SK-N-MC (cell line): ENCODE data around the gene UBR3.

Source experiments
- DNase-seq: peaks from one replicate; pipeline ENCODE4 v3.0.0-alpha.2; 2011; ENCODE audit warnings: low read depth, low spot score
- H3K27ac ChIP-seq: fragments of 200-600 bp; sonication (generic); 2 replicates; pipeline ENCODE4 v1.5.1; 2016; ENCODE audit warnings: mixed run types
- H3K36me3 ChIP-seq: fragments of 200-600 bp; sonication (generic); 2 replicates; pipeline ENCODE4 v1.6.1; 2017; ENCODE audit warnings: antibody characterized with exemption, low read length, mixed read lengths; ENCODE audit not compliant: insufficient read depth
- H3K4me3 ChIP-seq: fragments of 200-600 bp; sonication (generic); 2 replicates; pipeline ENCODE4 v1.5.1; 2016
- H3K9ac ChIP-seq: fragments of 200-600 bp; sonication (generic); 2 replicates; pipeline ENCODE4 v1.8.0; 2017; ENCODE audit warnings: mixed run types, mixed read lengths; ENCODE audit not compliant: insufficient read length
- H3K9me3 ChIP-seq: fragments of 200-600 bp; sonication (generic); 2 replicates; pipeline ENCODE4 v1.6.1; 2017; ENCODE audit warnings: low read depth, mild to moderate bottlenecking, antibody characterized with exemption, low read length, moderate library complexity, mixed read lengths
- EZH2 ChIP-seq: fragments of 200-600 bp; sonication (generic); IDR thresholded peaks from one replicate; pipeline ENCODE4 v1.6.1; 2017; ENCODE audit warnings: antibody characterized with exemption
- FOXP2 ChIP-seq: optimal IDR thresholded peaks from 2 replicates; pipeline ENCODE3; 2011; ENCODE audit warnings: mild to moderate bottlenecking, moderate library complexity; ENCODE audit not compliant: insufficient read depth; ENCODE audit errors: extremely low read length, control extremely low read depth
- POLR2AphosphoS5 ChIP-seq: IDR thresholded peaks from 2 replicates; pipeline ENCODE4 v1.6.1; 2012; ENCODE audit warnings: mild to moderate bottlenecking, low read depth, low read length, borderline replicate concordance

Gene UBR3

DNA sequence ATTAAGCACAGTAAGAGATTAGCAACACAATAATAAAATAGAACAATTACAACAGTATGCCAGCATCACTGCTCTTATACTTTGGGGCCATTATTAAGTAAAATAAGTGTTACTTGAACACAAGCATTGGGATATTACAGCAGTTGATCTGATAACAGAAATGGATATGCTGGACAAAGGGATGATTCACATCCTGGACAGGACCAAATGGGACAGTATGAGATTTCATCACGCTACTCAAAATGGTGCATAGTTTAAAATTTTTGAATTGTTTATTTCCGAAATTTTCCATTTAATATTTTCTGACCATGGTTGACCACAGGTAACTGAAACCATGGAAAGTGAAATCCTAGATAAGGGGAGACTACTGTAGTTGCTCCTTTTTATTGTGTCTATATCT lies 138.2 kb downstream of the UBR3 start:
- no peak overlapping the region for H3K27ac ChIP-seq
- no peak for DNase-seq
- H3K36me3 ChIP-seq: peaks cover 10% of the 10 kb centered on the region
- no peak overlapping the region for H3K9ac ChIP-seq
- no peaks in the 10 kb centered on the region for H3K9me3 ChIP-seq
- no peak for TF ChIP-seq EZH2
- no peak for TF ChIP-seq FOXP2
- TF ChIP-seq POLR2AphosphoS5: no peak
- H3K4me3 ChIP-seq: no peak overlapping the region

GRCh38 chr2:169966454-169966853 lies 139.2 kb downstream of the UBR3 start:
- no peak overlapping the region for H3K27ac ChIP-seq
- TF ChIP-seq FOXP2 (no peak), EZH2 (no peak), POLR2AphosphoS5 (no peak)
- H3K9me3 ChIP-seq: no peaks in the 10 kb centered on the region
- no peak overlapping the region for H3K9ac ChIP-seq
- DNase-seq: no peak
- H3K36me3 ChIP-seq: peaks cover 8% of the 10 kb centered on the region
- H3K4me3 ChIP-seq: no peak overlapping the region

DNA sequence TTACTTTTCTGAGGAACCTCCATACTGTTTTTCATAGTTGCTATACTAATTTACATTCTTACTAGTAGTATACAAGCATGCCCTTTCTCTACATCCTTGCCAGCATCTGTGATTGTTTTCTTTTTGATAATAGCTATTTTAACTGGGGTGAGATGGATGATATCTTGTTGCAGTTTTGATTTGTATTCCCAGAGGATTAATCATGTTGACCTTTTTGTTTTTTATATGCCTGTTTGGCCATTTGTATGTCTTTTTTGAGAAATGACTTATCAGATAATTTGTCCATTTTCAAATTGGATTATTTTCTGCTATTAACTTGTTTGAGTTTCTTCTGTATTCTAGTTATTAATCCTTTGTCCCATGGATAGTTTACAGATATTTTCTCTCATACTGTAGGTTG lies 141.5 kb downstream of the UBR3 start:
- Histone ChIP-seq H3K9me3 (no peaks in the 10 kb centered on the region), H3K27ac (no peak overlapping the region), H3K4me3 (no peak overlapping the region), H3K9ac (no peak overlapping the region), H3K36me3 (peaks cover 8% of the 10 kb centered on the region)
- TF ChIP-seq EZH2 (no peak), FOXP2 (no peak), POLR2AphosphoS5 (no peak)
- no peak for DNase-seq

DNA sequence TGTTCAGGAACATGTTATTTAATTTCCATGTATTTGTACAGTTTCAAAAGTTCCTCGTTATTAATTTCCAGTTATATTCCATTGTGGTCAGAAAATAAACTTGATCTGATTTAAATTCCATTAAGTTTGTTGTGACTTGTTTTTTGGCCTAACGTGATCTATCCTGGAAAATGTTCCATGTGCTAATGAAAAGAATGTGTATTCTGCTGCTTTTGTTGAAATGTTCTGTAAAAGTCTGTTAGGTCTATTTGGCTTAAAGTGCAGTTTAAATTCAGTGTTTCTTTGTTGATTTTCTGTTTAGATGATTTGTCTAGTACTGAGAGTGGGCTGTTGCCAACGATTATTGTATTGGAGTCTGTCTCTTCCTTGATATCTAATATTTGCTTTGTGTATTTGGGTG lies 148.0 kb downstream of the UBR3 start:
- Histone ChIP-seq H3K9ac (no peak overlapping the region), H3K9me3 (peaks cover 4% of the 10 kb centered on the region; the same call in 1 of the 2 replicates), H3K27ac (no peak overlapping the region), H3K36me3 (no peaks in the 10 kb centered on the region), H3K4me3 (no peak overlapping the region)
- TF ChIP-seq FOXP2 (no peak), POLR2AphosphoS5 (no peak), EZH2 (no peak)
- no peak for DNase-seq

DNA sequence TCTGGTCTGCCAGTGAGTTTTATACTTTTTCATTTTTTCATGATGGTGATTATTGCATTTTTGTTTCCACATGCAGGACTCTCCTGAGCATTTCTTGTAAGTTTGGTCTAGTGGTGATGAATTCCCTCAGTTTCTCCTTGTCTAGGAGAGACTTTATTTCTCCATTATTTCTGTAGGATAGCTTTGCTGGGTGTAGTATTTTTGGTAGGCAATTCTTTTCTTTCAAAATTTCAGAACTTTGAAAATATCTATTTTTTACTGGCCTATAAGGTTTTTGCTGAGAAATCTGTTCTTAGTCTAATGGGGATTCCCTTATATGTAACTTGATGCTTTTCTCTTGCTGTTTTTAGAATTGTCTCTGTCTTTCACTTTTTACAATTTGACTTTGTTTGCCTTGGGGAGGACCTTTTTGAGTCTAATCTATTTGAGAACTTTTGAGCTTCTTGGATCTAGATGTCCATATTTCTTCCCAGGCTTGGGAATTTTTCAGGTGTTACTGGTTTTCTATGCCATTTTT lies 149.1 kb downstream of the UBR3 start:
- no peaks in the 10 kb centered on the region for H3K36me3 ChIP-seq
- TF ChIP-seq EZH2 (no peak), FOXP2 (no peak), POLR2AphosphoS5 (no peak)
- H3K9ac ChIP-seq: no peak overlapping the region
- no peak for DNase-seq
- no peak overlapping the region for H3K4me3 ChIP-seq
- no peak overlapping the region for H3K27ac ChIP-seq
- peaks cover 4% of the 10 kb centered on the region; the same call in 1 of the 2 replicates for H3K9me3 ChIP-seq

DNA sequence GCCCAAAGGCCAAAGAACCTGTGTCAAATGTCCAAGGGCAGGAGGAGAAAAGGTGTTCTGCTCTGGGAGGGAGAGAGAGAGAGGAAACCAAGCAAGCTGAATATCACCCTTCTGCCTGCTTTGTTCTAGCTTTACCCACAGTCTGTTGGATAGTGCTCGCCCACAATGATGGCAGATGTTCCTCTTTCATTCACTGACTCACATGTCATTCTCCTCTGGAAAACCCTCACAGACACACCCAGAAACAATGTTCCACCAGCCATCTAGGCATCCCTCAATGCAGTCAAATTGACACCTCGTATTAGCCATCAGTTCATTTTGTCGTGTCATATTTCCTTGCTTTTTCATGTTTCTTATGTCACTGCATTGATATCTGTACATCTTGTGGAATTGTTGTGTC lies 150.3 kb downstream of the UBR3 start:
- H3K4me3 ChIP-seq: no peak overlapping the region
- H3K27ac ChIP-seq: no peak overlapping the region
- no peak overlapping the region for H3K9ac ChIP-seq
- TF ChIP-seq EZH2: no peak
- DNase-seq: no peak
- peaks cover 4% of the 10 kb centered on the region; the same call in 1 of the 2 replicates for H3K9me3 ChIP-seq
- H3K36me3 ChIP-seq: no peaks in the 10 kb centered on the region

DNA sequence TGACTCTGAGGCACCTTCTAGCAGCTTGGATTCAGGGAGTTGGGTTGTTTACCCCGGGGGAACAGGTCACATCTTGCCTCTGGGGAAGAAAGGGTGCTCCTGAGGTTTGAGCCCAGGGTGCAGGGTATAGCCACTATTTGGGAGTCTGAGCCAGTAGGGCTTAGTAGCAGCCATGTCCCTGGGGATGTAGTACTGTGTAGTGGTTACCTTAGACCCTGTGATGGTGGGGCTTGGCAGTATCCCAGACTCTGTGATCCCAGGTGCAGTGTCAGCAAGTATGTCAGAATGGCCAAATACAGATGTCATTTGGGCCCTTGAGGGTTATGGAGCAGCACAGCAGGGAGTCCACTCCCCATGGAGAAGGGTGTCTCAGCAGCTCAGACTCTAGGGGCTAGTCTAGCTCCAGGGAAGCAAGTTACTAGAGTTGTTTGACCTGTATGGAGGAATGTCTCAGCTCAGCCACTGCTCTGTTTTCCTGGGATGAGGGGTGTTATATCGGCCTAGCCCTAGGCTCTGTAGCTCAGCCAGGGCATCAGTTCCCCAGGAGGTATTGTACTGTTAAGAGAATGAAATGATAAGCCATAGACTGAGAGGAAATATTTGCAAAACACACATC lies 151.3 kb downstream of the UBR3 start:
- H3K27ac ChIP-seq: no peak overlapping the region
- DNase-seq: no peak
- H3K4me3 ChIP-seq: no peak overlapping the region
- no peak overlapping the region for H3K9ac ChIP-seq
- H3K36me3 ChIP-seq: no peaks in the 10 kb centered on the region
- H3K9me3 ChIP-seq: peaks cover 4% of the 10 kb centered on the region; the same call in 1 of the 2 replicates
- TF ChIP-seq POLR2AphosphoS5: no peak
- TF ChIP-seq FOXP2: no peak
- no peak for TF ChIP-seq EZH2

DNA sequence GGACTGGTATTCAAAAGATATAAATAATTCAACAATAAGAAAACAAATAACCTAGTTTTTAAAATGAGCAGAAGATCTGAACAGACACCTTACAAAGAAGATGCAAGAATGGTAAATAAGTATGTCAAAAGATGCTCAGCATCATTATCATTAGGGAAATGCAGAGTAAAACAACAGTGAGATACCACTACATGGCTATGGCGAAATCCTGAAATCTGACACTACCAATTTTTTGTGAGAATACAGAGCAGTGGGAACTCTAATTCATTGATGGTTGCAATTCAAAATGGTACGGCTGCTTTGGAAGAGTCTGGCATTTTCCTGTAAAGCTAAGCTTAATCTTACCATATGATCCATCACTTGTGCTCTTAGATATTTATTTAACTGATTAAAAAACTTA lies 151.8 kb downstream of the UBR3 start:
- Histone ChIP-seq H3K27ac (no peak overlapping the region), H3K4me3 (no peak overlapping the region), H3K9ac (no peak overlapping the region), H3K36me3 (no peaks in the 10 kb centered on the region), H3K9me3 (peaks cover 4% of the 10 kb centered on the region; the same call in 1 of the 2 replicates)
- TF ChIP-seq EZH2: no peak
- TF ChIP-seq FOXP2: no peak
- TF ChIP-seq POLR2AphosphoS5: no peak
- DNase-seq: no peak

DNA sequence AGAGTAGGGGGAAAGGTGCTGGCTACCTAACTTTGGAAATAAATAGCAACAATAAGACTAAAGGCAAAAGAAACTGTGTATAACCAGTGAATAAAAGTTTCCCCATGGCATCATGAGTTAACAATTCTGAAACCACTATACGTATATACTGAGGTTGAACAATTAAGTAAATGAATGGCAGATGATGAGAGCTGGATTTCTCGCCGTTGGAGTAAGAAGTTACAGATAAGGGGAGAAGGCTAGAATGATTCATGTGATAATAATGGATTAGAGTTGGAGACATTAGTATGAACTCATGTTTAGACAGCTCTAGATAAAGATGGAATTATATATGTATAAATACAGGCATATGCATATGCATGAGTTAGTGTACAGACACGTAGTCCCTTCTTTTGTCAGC lies 152.7 kb downstream of the UBR3 start:
- Histone ChIP-seq H3K9ac (no peak overlapping the region), H3K9me3 (peaks cover 4% of the 10 kb centered on the region; the same call in 1 of the 2 replicates), H3K36me3 (no peaks in the 10 kb centered on the region), H3K27ac (no peak overlapping the region), H3K4me3 (no peak overlapping the region)
- no peak for DNase-seq
- TF ChIP-seq POLR2AphosphoS5 (no peak), EZH2 (no peak), FOXP2 (no peak)
